NOMO-1 treated with dmso at 0.1 percent for 144 hours (cell line): ENCODE results near the gene CCNF.
"Not testable (repeated sequence)": the region's sequence is repeated elsewhere in the genome, so short reads cannot be mapped to it uniquely, and the experiment has no call there.

Experiments used
- DNase-seq: peaks from one replicate; lab custom pipeline; 2025; ENCODE audit not compliant: unreplicated experiment; lab: John Stamatoyannopoulos, UW

CCNF gene

DNA sequence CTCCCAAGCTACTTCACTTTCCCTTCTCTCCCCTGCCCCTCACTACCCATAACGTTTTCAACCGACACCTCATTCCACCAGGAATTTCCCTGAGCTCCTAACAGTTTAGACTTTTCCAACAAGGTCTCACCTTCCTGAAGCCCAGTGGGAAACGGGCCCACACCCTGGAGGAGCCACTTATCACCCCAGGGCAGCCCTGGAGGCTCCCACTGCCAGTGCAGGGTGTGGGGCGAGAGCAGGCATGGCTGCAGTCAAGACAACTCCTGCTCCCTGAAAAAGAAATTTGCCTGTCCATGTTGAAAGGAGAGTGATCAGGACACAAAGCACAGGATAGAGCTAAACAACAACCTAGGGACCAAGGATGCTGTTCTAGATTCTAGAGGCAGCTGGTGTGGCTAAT, 1.7 kb upstream of the CCNF start:
- no peak for DNase-seq

DNA sequence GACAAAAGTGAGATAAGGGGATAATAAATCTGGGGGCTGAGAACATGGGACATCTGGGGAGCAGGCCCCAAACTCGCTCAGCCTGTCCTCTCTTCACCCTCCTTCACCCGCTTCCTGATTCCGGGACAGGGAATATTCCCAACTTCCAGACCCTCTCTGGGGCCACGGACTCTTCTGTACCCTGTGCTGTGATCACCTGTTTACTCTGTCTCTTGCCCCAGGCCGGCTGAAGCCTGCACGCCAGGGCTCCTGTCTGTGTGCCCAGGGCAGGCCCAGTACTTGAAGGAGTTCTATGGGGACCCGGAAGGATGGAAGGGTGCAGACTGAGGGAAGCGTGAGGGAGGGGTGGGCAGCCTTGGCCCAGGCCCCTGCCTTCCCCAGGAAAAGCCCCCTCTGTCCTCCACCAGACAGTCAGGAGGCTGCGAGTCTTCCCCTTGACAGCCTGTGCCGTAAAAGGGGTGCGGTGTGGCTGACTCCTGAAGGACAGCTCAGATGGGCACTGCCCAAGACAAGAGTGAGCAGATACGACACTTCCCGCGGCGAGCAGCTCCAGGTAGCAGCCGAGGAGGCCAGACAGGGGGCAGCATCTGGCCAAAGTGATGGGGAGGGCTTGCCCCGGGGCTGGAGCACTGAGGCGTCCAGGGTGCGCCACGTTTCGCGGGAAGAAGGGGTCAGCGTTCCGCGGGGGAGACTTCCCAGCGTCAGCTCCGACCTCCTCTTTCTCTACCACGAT, 1.0 kb upstream of the CCNF start:
- DNase-seq = no peak

DNA sequence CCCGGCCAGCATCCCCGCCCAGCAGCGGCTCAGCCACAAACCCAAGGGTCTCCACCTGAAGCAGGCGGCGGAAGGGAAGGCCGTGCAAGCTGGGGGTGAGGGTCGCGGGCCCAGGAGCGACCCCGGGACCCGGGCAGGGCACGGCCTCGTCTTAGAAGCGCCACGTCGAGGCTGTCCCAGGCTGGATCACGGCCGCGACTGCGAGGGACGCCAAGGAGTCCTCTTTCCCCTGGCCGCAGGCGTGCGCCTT, 538 bp upstream of the CCNF start:
- DNase-seq = no peak

DNA sequence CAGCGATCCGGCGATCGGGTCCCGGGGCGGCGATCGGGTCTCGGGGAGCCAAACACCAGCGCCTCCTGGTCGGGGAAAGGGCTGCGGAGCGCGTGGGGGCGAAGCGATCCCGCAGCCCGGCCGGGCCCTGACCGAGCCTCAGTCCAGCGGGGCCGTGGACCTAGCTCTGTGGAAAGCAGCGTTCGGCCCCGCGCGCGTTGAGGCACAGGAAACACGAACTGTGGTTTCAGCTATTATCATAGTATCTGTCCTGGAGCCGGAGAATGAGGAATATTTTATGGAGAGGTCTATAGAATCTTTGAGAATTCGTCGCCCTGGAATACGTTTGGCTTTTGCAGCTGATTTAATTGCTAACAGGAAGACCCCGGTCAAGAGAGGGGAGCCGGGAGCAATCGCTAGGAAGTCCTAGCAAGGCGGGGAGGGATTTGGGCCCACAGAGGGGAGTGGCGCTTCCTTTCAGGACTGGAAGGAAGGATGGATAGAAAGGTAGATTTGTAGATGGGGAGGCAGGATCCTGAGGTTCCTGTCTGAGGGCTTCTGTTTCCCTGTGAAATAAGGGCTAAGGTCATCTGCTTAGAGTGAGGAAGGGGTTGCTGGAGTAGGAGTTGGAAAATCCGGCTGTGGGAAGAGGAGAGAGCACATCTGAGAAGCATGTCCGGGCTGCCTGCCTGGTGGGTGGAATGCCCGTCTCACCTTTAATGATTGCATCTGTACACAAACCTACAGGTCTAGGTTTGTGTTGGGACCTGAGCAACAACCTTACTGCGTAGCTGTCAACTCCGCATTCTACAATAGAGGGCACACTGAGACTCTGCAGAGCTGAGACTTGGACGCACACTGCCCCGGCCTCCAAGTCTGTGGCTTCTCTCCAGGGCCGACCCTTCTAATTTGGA, 770 bp downstream of the CCNF start:
- DNase-seq = no peak

DNA sequence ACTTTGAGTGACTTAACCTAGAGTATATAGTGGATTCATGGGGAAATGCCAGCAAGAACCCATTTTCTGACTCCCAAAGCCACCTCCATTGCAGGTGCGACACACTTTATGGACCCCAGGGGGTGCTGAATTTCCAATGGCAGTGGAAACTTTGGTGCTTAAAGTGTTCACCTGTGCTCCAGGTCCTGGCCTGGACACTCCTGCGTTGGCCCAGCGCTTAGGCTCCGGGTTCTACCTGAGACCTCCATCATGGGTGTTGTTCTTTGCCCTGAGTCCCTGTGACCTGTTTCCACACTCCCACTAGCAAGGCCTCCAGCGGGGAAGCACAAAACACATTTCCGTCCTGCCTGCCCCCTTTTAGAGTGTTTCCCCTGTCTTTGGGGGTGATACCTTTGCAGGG, 3.0 kb downstream of the CCNF start:
- DNase-seq = no peak

DNA sequence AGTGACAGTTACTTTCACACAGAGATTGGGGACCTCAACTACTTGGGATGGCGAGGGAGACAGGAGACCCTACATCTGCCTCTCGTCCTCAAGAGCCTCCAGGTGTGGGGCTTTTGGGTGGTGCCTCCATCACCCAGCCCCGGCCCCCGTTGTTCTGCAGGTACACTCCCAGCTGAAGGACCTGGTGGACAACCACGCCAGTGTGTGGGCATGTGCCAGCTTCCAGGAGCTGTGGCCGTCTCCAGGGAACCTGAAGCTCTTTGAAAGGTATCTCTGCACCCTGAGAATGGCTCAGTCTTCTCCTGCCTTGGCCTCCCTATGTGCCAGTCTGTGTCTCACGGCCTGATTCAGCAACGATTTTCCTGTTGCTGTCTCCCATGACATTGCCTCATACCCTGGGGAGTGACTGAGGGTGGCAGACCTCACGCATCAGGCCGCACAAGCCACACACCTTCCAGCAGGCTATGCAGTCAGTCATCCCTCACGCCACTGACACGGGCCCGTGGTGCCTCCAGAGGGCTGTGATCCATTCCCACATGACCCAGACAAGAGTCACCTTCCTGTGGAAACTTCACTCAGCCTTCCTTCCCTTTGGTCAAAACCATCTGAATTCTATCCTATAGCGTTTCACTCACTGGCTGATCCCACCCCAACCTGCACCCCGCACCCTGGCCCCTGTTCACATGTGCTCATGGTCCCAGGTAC, 3.7 kb downstream of the CCNF start:
- no peak for DNase-seq

DNA sequence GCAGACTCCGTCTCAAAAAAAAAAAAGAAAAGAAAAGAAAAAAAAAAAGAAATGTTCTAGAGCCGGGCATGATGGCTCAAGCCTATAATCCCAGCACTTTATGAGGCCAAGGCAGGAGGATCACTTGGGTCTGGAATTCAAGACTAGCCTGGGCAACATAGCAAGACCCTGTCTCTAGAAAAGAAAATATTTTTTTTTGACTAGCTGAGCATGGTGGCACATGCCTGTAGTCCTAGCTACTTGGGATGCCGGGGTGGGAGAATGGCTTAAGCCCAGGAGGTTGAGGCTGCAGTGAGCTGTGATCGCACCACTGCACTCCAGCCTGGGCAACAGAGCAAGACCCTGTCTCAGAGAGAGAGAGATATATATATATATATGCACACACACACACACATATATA, 6.0 kb downstream of the CCNF start:
- not testable (repeated sequence) for DNase-seq

DNA sequence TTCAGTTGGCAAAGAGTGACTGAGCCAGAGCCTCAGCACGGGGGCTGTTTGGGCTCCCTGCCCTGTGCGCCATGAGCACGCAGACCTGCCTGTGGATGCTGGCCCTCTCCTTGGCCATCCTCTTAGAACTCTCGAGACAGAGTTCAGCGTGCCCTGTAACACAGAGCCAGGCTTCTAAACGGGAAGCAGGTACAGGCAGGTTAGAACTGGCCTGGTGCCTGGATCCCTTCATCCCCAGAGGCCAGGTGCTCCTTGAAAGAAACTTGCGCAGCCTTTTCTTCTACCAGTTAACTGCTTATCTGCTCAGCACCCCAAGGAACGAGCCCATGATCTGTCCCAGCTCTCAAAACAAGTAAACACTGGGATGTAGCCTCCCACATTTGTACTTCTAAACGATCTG, 6.9 kb downstream of the CCNF start:
- DNase-seq = no peak

DNA sequence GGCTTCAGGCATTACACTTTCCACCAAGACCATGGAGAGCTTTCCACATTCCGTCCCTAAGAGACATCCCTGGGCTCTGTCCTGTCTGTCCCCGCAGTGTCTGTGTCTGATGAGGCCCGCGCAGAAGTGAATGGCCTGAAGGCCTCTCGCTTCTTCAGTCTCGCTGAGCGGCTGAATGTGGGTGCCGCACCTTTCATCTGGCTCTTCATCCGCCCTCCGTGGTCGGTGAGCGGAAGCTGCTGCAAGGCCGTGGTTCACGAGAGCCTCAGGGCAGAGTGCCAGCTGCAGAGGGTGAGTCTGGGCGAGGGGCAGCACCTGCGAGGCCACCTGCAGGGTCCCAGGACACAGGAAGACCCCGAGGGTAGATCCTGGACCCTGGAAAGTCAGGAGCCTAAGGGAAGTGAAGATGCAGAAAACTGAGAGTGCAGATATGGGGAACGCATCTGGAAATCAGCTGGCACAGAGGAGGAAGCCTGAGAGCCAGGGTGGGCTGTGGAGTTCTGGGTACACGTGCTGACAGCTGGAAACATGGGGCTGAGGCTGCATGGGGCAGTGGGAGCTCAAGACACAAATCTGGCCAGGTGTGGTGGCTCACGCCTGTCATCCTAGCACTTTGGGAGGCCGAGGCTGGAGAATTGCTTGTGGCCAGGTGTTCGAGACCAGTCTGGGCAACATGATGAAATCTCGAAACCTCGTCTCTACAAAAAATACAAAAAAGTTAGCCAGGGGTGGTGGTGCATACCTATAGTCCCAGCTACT, 8.0 kb downstream of the CCNF start:
- no peak for DNase-seq

DNA sequence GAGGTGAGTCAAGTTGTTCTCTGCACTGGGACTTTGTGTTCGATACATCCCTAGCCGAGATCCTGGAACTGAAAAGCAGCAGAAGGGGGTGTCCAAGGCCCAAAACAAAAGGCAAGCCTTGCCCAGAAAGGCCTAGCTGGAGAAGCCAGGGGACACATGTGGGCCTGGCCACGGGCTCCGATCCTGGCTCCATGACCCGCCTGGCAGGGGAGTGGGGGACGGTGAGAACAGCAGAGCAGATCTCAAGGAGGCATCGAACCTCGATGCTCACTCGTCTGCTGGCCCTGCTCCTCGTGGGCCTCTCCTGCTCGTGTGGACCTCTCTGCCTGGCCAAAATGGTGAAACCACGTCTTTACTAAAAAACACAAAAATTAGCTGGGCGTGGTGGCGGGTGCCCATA, 8.9 kb downstream of the CCNF start:
- no peak for DNase-seq

DNA sequence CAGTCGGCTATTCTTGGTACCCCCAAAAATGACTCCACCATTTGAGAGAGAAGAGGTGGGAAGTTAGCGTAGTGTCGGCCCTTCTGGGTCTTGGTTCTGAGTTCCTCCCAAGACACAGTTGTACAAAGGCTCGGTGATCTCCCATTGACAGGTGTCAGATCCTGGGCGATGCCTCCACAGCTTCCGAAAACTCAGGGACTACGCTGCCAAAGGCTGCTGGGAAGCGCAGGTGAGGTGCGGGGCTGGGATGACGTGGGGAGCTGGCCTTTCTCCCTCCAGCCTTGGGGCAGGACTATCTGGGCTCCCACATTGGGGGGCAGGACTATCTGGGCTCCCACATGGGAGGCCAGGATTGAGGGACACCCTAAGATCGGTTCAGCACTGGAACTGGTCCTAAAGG, 10.4 kb downstream of the CCNF start:
- DNase-seq = no peak

DNA sequence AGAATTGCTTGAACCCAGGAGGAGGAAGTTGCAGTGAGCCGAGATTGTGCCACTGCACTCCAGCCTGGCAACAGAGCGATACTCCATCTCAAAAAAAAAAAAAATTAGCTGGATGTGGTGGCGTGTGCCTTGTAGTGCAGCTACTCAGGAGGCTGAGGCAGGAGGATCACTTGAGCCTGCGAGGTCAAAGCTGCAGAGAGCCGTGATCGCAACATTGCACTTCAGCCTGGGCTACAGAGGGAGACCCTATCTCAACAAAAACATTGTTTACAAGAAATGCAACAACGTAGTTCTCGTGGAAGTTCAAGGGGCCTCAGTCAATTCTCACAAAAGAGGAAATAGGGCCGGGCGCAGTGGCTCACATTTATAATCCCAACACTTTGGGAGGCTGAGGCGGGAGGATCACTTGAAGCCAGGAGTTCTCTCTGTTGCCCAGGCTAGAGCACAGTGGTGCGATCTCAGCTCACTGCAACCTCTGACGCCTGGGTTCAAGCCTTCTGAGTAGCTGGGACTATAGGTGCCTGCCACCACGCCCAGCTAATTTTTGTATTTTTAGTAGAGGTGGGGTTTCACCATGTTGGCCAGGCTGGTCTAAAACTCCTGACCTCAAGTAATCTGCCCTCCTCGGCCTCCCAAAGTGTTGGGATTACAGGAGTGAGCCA, 12.0 kb downstream of the CCNF start:
- DNase-seq = not testable (repeated sequence)

DNA sequence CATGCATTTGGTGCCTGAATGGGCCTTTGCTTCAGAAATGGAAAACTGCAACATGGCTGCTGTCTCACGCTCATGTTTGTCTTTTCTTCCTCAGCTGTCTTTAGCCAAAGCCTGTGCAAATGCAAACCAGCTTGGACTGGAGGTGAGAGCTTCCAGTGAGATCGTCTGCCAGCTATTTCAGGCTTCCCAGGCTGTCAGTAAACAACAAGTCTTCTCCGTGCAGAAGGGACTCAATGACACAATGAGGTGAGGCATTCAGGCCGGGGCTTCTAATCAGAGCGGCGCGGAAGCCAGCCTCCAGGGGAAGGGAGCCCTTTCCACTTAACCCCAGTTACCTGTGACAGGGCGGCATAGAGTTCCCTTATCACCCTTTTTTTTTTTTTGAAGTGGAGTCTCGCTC, 14.3 kb downstream of the CCNF start:
- no peak for DNase-seq

DNA sequence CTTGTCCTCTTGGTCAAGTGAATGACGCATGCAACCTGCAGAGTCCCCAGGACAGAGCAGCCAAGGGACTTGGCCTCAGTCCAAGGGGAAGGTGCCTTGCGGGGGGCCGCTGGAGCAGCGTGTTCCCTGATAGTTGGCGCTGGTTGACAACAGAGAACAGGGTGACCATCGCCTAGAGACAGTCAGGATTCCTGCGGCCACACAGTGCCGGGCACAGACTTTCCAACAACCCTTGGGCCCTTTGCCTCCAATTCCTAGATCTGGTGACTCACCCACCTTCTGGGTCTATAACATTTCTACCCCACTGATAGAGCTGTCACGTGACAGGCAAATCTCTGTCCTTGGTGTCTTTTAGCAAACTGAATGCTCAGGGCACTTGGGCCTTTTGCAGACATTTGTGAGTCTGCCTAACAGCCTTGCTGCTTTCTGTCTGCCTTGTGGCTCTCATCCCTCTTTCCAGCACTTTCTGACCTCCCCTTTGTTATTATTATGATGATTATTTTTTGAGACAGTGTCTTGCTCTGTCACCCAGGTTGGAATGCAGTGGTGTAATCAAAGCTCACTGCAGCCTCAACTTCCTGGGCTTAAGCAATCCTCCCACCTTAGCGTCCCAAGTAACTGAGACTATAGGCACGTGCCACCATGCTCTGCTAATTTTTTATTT, 18.8 kb downstream of the CCNF start:
- DNase-seq = no peak

DNA sequence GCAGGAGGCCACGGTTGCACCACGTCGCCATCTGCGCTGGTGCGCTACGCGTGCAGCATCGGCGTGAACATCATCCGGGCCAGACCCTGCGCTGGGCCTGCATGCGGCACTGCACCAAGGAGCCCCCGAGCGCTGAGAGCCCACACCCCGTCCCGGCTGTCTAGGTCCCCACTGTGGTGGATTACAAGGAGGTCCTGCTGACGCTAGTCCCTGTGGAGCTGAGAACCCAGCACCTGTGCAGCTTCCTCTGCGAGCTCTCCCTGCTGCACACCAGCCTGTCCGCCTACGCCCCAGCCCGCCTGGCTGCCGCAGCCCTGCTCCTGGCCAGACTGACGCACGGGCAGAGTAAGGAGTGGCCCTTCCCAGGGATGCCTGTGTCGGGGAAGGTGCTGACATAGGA, 19.9 kb downstream of the CCNF start:
- no peak for DNase-seq

DNA sequence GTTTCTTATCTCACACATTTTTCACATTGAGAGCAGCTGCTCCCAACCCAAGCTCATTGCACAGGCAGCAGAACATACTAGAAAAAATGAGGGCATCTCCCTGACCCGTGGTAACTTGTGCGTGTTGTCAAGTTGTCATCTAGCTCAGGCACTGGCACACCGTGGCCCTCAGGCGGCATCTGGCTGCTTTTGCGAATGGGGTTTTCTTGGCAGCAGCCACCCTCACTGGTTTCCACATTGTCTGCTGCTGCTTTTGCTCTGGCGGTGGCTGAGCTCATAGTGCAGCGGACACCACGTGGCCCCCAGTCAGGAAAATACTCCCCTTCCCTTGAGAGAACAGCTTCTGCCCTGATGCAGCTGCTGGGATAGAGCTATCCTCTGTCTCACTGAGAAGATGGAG, 21.3 kb downstream of the CCNF start:
- DNase-seq = no peak

DNA sequence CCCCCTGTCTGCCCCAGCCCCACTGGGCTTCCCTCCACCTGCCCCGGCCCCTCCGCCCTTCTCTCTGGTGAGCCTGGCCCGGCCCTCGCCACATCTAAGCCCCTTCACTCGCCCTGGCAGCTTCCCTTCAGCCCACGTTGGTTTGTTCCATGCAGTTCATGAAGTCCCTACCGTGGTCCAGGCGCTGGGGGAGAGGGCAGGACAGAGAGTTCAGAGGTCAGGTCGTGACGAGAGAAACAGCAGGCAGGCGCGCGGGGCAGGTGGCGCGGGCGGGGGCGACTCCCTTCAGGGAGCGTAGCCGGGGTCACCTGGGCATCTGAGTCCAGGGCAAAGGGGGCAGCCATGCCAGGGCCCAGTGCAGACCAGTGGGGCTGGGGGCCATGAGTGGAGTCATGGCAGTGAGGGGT, 21.7 kb downstream of the CCNF start:
- no peak for DNase-seq

DNA sequence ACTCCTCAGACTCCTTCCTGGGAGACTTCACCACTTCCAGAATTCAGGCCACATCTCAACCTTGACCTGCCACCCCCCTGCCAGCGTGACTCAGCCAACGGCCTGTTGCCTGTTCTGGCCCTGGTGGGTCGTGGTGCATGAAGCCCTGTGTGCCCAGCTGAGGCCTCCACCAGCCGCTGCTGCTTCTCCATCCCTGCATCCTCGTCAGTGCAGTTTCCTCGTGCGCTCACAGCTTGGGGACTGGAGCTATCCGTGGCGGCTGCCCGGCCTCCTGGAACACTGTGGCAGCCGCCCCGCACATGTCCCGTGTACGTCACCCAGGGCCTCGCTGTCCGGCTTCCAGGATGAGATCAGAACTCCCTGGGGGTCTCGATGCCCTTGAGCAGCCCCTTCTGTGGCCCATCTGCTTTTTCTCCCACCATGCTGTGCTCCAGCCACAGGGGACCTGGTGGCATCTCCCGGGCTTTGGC, 22.6 kb downstream of the CCNF start:
- DNase-seq = no peak

DNA sequence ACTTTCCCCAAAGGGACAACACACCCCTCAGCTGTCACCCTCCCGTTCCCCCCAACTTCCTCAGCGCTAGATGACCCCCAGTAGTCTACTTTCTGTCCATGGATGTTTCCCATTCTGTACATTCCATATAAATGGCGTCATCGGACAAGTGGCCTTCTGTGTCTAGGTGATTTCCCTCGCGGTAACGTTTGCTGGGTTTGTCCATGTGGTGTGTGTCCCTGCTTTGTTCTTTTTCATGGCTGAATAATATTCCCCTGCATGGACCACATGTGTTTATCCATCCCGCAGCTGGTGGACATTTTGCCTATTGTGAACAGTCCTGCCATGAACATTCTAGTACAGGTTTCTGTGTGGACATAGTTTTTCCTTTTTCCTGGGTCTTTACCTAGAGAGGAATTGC, 23.4 kb downstream of the CCNF start:
- no peak for DNase-seq
